ENCODE data around the gene KIF19. TPM values are rescaled to one million over a fixed set of nuclear protein-coding genes. Genes with fewer than 3 reads are reported as not detected.

Gene KIF19
- polyA plus RNA-seq, 4 donors: 0.45 to 4.5 (median 2.4) TPM

DNA sequence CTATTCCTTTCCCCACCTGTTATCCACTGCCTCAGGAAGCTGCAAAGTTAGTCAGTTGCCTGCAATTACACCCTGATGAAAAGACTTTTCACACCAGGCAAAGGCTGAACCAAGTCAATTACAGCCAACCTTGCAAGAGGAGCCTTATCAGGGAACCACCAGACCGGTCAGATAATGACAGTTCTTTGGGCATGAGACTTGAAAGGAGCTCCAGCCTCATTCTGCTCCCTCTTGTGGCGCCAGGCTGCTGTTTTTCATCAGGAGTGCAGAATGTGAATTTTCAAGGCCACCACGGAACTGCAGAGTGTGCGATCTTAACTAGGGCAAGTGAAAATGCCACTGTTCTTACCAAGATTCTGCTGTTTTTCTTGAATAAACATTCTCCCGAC lies 29.5 kb upstream of the KIF19 start:
- H3K4me1 ChIP-seq (ENCODE audit: control insufficient read depth in 3 of 3, insufficient read depth in 2 of 3, low read depth in 1 of 3, low read length in 2 of 3): peaks cover 0 to 14% (median 0%) of the 10 kb centered on the region in 3 donors
- peak overlapping the region in 1 of 3 donors; percentile 53 for H3K27ac ChIP-seq (ENCODE audit: low read depth in 1 of 3, low read length in 2 of 3)
- no peaks in the 10 kb centered on the region for H3K36me3 ChIP-seq (ENCODE audit: control insufficient read depth in 3 of 3, insufficient read depth in 2 of 3, low read depth in 1 of 3, low read length in 3 of 3)
- no peaks in the 10 kb centered on the region for H3K9me3 ChIP-seq (ENCODE audit: control insufficient read depth in 2 of 2, insufficient read depth in 1 of 2, low read depth in 1 of 2, low read length in 1 of 2)
- 3 to 6% (median 6%) methylated on average over 5 of the region's 5 CpGs for WGBS, 3 donors
- DNase-seq (peak; percentile 67 to 87), FAIRE-seq (no peak)
- H3K4me3 ChIP-seq (ENCODE audit: low read depth in 1 of 3, low read length in 3 of 3): no peak overlapping the region
- H3K27me3 ChIP-seq (ENCODE audit: control insufficient read depth in 3 of 3, insufficient read depth in 3 of 3, low read length in 3 of 3): no peaks in the 10 kb centered on the region

DNA sequence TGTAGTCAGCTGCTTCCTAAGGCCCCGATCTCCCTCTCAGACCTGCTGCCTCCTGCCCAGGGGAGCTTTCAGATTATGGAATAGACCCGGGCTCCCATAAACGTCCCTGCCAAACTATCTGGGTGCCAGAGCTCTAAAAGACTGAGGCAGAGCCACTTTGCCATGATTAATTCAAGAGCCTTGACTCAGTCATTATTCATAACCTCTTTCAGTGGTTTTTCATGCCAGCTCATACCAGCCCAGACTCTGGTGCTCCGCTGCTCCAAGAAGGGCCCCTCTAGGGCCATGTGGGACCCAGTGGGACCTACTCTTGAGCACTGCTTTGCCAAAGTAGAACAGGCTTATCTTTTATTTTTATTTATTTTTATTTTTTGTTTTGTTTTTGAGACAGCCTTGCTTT lies 28.1 kb upstream of the KIF19 start:
- Histone ChIP-seq H3K9me3 (ENCODE audit: control insufficient read depth in 2 of 2, insufficient read depth in 1 of 2, low read depth in 1 of 2, low read length in 1 of 2) (no peaks in the 10 kb centered on the region), H3K4me1 (ENCODE audit: control insufficient read depth in 3 of 3, insufficient read depth in 2 of 3, low read depth in 1 of 3, low read length in 2 of 3) (peaks cover 0 to 14% (median 0%) of the 10 kb centered on the region in 3 donors), H3K36me3 (ENCODE audit: control insufficient read depth in 3 of 3, insufficient read depth in 2 of 3, low read depth in 1 of 3, low read length in 3 of 3) (no peaks in the 10 kb centered on the region), H3K27ac (ENCODE audit: low read depth in 1 of 3, low read length in 2 of 3) (no peak overlapping the region), H3K4me3 (ENCODE audit: low read depth in 1 of 3, low read length in 3 of 3) (no peak overlapping the region), H3K27me3 (ENCODE audit: control insufficient read depth in 3 of 3, insufficient read depth in 3 of 3, low read length in 3 of 3) (no peaks in the 10 kb centered on the region)
- no peak for DNase-seq
- FAIRE-seq: no peak
- 66 to 82% (median 76%) methylated on average over 4 of the region's 4 CpGs for WGBS, 3 donors

GRCh38 chr17:74298778-74299177 lies 27.2 kb upstream of the KIF19 start:
- Histone ChIP-seq H3K27ac (ENCODE audit: low read depth in 1 of 3, low read length in 2 of 3) (no peak overlapping the region), H3K4me1 (ENCODE audit: control insufficient read depth in 3 of 3, insufficient read depth in 2 of 3, low read depth in 1 of 3, low read length in 2 of 3) (peaks cover 0 to 14% (median 0%) of the 10 kb centered on the region in 3 donors), H3K9me3 (ENCODE audit: control insufficient read depth in 2 of 2, insufficient read depth in 1 of 2, low read depth in 1 of 2, low read length in 1 of 2) (no peaks in the 10 kb centered on the region), H3K4me3 (ENCODE audit: low read depth in 1 of 3, low read length in 3 of 3) (no peak overlapping the region), H3K27me3 (ENCODE audit: control insufficient read depth in 3 of 3, insufficient read depth in 3 of 3, low read length in 3 of 3) (no peaks in the 10 kb centered on the region), H3K36me3 (ENCODE audit: control insufficient read depth in 3 of 3, insufficient read depth in 2 of 3, low read depth in 1 of 3, low read length in 3 of 3) (no peaks in the 10 kb centered on the region)
- 72 to 76% (median 73%) methylated on average over 7 of the region's 7 CpGs for WGBS, 3 donors
- DNase-seq: no peak
- no peak for FAIRE-seq

DNA sequence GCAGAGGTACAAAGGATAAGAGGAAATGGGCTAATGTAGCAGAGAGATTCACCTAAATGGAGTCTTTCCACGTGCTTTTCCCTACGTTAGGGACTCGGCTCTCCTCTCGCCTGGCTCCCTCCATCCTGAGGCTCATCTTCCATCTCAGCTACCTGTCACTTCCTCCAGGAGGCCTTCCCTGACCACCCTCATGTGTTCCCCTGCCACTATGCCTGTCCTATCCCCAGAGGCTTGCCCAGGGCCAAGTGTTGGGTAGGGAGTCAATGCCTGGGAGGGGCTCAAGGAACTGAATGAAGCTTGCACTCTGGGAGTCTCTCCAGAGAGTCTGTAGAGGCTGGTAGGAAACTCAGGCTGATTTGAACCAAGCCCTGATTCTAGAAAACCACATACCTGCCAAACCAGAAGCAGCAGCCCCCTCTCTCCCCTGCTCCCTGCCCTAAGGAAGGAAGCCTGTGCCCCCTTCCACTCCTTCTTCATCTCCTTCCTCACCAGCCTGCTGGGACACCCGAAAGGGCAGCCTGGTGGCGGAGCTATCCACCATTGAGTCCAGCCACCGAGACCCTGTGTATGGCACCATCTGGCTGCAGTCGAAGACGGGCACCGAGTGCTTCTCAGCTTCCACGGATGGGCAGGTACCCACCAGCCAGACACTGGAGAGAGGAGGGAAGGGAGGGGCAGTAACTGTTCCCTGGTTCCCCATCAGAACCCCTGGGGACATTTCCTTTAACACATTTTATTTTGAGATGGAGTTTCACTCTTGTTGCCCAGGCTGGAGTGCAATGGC lies 26.6 kb upstream of the KIF19 start:
- H3K27ac ChIP-seq (ENCODE audit: low read depth in 1 of 3, low read length in 2 of 3): no peak overlapping the region
- H3K4me3 ChIP-seq (ENCODE audit: low read depth in 1 of 3, low read length in 3 of 3): no peak overlapping the region
- DNase-seq (no peak), FAIRE-seq (no peak)
- no peaks in the 10 kb centered on the region for H3K36me3 ChIP-seq (ENCODE audit: control insufficient read depth in 3 of 3, insufficient read depth in 2 of 3, low read depth in 1 of 3, low read length in 3 of 3)
- peaks cover 0 to 14% (median 0%) of the 10 kb centered on the region in 3 donors for H3K4me1 ChIP-seq (ENCODE audit: control insufficient read depth in 3 of 3, insufficient read depth in 2 of 3, low read depth in 1 of 3, low read length in 2 of 3)
- no peaks in the 10 kb centered on the region for H3K9me3 ChIP-seq (ENCODE audit: control insufficient read depth in 2 of 2, insufficient read depth in 1 of 2, low read depth in 1 of 2, low read length in 1 of 2)
- 75 to 91% (median 82%) methylated on average over 9 to 11 of the region's 11 CpGs for WGBS, 3 donors
- H3K27me3 ChIP-seq (ENCODE audit: control insufficient read depth in 3 of 3, insufficient read depth in 3 of 3, low read length in 3 of 3): no peaks in the 10 kb centered on the region

DNA sequence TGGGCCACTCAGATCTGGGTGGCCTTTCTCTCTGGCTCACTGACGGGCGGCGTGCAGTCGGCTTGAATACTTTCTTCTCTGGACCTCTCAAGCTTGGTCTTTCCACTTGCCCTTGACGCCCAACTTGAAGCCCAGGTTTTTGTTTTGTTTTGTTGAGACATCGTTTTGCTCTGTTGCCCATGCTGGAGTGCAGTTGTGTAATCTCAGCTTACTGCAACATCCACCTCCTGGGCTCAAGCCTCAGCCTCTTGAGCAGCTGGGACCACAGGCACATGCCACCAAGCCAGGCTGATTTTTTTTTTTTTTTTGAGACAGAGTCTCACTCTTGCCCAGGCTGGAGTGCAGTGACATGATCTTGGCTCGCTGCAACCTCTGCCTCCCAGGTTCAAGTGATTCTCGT lies 22.7 kb upstream of the KIF19 start:
- no peak overlapping the region for H3K27ac ChIP-seq (ENCODE audit: low read depth in 1 of 3, low read length in 2 of 3)
- DNase-seq: no peak
- H3K4me1 ChIP-seq (ENCODE audit: control insufficient read depth in 3 of 3, insufficient read depth in 2 of 3, low read depth in 1 of 3, low read length in 2 of 3): no peaks in the 10 kb centered on the region
- no peak overlapping the region for H3K4me3 ChIP-seq (ENCODE audit: low read depth in 1 of 3, low read length in 3 of 3)
- FAIRE-seq: no peak
- H3K9me3 ChIP-seq (ENCODE audit: control insufficient read depth in 2 of 2, insufficient read depth in 1 of 2, low read depth in 1 of 2, low read length in 1 of 2): peaks cover 0 to 6% of the 10 kb centered on the region in 2 donors
- no peaks in the 10 kb centered on the region for H3K27me3 ChIP-seq (ENCODE audit: control insufficient read depth in 3 of 3, insufficient read depth in 3 of 3, low read length in 3 of 3)
- WGBS, 3 donors: 86 to 93% (median 90%) methylated on average over 8 of the region's 8 CpGs
- H3K36me3 ChIP-seq (ENCODE audit: control insufficient read depth in 3 of 3, insufficient read depth in 2 of 3, low read depth in 1 of 3, low read length in 3 of 3): no peaks in the 10 kb centered on the region

DNA sequence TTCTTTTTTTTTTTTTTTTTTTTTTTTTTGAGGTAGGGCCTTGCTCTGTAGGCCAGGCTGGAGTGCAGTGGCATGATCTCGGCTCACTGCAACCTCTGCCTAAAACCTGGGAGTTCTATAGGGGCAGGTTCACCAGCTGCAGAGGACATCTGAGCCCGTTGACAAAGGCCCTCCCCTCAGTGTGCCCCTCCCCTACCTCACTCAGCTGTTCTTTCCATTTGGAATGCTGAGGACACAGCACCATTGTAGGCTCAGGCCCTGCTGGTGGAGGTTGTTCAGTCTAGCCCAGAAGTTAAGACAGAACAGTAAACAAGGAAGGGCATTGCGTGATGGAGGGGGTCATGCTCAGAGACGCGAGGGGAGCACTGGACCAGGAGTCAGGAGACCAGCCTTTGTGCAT lies 21.8 kb upstream of the KIF19 start:
- no peak for FAIRE-seq
- 66 to 77% (median 75%) methylated on average over 5 of the region's 5 CpGs for WGBS, 3 donors

DNA sequence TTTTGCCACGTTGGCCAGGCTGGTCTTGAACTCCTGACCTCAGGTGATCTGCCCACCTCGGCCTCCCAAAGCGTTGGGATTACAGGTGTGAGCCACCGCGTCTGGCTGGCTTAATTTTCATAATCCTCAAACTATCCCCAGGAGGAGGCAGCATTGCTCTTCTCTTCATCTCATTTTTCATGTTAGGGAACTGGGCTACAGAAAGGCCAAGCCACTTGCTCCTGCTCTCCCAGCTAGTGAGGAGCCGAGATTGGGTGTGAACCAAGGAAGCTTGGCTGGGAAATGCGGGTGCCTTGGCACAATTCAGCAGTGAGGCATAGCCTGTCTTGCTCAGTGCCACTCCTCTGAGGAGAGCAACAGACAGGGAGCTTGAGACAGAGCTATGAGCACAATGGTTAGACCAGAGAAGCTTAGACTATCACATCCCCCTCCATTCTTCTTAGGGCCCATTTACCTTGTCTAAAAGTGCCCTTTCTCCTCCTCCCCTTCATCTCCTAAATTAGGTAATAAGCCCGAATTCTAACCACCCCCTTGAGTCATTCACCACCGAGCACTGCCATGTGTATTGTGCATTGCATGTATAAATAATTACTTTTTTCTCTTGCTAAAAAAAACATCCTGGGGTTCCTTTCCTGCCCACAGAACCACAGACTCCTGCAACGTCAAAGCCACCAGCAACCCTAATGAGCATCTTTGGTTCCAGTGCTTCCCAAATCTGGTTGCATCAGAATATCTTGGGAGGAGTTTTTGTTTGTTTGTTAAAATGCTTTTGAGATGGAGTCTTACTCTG lies 20.0 kb upstream of the KIF19 start:
- peaks cover 0 to 4% (median 0%) of the 10 kb centered on the region in 3 donors for H3K27me3 ChIP-seq (ENCODE audit: control insufficient read depth in 3 of 3, insufficient read depth in 3 of 3, low read length in 3 of 3)
- no peak overlapping the region for H3K27ac ChIP-seq (ENCODE audit: low read depth in 1 of 3, low read length in 2 of 3)
- peaks cover 0 to 6% of the 10 kb centered on the region in 2 donors for H3K9me3 ChIP-seq (ENCODE audit: control insufficient read depth in 2 of 2, insufficient read depth in 1 of 2, low read depth in 1 of 2, low read length in 1 of 2)
- H3K4me1 ChIP-seq (ENCODE audit: control insufficient read depth in 3 of 3, insufficient read depth in 2 of 3, low read depth in 1 of 3, low read length in 2 of 3): no peaks in the 10 kb centered on the region
- no peak for FAIRE-seq
- no peak overlapping the region for H3K4me3 ChIP-seq (ENCODE audit: low read depth in 1 of 3, low read length in 3 of 3)
- no peaks in the 10 kb centered on the region for H3K36me3 ChIP-seq (ENCODE audit: control insufficient read depth in 3 of 3, insufficient read depth in 2 of 3, low read depth in 1 of 3, low read length in 3 of 3)
- DNase-seq: peak in 1 of 2 donors; percentile 13
- 47 to 64% (median 55%) methylated on average over 10 of the region's 10 CpGs for WGBS, 3 donors

More for the DNA sequence above, 21.8 kb upstream of the KIF19 start:
- no peak for DNase-seq
- Histone ChIP-seq H3K27me3 (ENCODE audit: control insufficient read depth in 3 of 3, insufficient read depth in 3 of 3, low read length in 3 of 3) (peaks cover 0 to under 1% (median 0%) of the 10 kb centered on the region in 3 donors), H3K4me1 (ENCODE audit: control insufficient read depth in 3 of 3, insufficient read depth in 2 of 3, low read depth in 1 of 3, low read length in 2 of 3) (no peaks in the 10 kb centered on the region), H3K36me3 (ENCODE audit: control insufficient read depth in 3 of 3, insufficient read depth in 2 of 3, low read depth in 1 of 3, low read length in 3 of 3) (no peaks in the 10 kb centered on the region), H3K4me3 (ENCODE audit: low read depth in 1 of 3, low read length in 3 of 3) (no peak overlapping the region), H3K9me3 (ENCODE audit: control insufficient read depth in 2 of 2, insufficient read depth in 1 of 2, low read depth in 1 of 2, low read length in 1 of 2) (peaks cover 0 to 6% of the 10 kb centered on the region in 2 donors), H3K27ac (ENCODE audit: low read depth in 1 of 3, low read length in 2 of 3) (no peak overlapping the region)

GRCh38 chr17:74307984-74308773 lies 17.8 kb upstream of the KIF19 start:
- no peak overlapping the region for H3K4me3 ChIP-seq (ENCODE audit: low read depth in 1 of 3, low read length in 3 of 3)
- DNase-seq: no peak
- 61 to 63% (median 62%) methylated on average over 15 of the region's 15 CpGs for WGBS, 3 donors
- peaks cover 0 to 4% (median 3%) of the 10 kb centered on the region in 3 donors for H3K27me3 ChIP-seq (ENCODE audit: control insufficient read depth in 3 of 3, insufficient read depth in 3 of 3, low read length in 3 of 3)
- peaks cover 0 to 22% of the 10 kb centered on the region in 2 donors for H3K9me3 ChIP-seq (ENCODE audit: control insufficient read depth in 2 of 2, insufficient read depth in 1 of 2, low read depth in 1 of 2, low read length in 1 of 2)
- no peaks in the 10 kb centered on the region for H3K36me3 ChIP-seq (ENCODE audit: control insufficient read depth in 3 of 3, insufficient read depth in 2 of 3, low read depth in 1 of 3, low read length in 3 of 3)
- H3K4me1 ChIP-seq (ENCODE audit: control insufficient read depth in 3 of 3, insufficient read depth in 2 of 3, low read depth in 1 of 3, low read length in 2 of 3): no peaks in the 10 kb centered on the region
- no peak for FAIRE-seq
- no peak overlapping the region for H3K27ac ChIP-seq (ENCODE audit: low read depth in 1 of 3, low read length in 2 of 3)

All from small intestine (tissue), 7 donors.